ENCODE measurements around the gene LRRC53. TPM values are rescaled to one million over a fixed set of nuclear protein-coding genes. Genes with fewer than 3 reads are reported as not detected.

The LRRC53 gene
- total and polyA plus RNA-seq, 2 experiments from 2014 or later: 0.09 to 0.16 TPM

DNA sequence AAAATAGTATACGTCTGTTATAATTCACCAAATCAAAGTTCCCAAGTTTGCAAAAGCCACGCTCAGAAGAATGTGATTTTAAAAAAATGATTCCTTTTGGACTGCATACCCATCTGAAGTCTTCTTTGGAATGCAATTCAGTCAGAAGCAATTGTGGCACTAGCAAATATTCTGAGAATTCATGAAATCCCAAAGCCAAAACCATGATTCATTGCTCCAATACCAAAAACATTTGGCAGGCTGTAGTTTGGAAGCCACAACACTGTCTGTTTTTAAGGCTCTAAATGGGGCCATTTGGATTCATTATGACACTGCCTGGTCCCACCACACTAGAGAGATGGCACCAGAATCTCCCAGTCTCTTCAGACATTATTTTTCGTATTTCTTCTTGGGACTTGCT, 21.8 kb upstream of the LRRC53 start:
- TF ChIP-seq, protein P1, sequence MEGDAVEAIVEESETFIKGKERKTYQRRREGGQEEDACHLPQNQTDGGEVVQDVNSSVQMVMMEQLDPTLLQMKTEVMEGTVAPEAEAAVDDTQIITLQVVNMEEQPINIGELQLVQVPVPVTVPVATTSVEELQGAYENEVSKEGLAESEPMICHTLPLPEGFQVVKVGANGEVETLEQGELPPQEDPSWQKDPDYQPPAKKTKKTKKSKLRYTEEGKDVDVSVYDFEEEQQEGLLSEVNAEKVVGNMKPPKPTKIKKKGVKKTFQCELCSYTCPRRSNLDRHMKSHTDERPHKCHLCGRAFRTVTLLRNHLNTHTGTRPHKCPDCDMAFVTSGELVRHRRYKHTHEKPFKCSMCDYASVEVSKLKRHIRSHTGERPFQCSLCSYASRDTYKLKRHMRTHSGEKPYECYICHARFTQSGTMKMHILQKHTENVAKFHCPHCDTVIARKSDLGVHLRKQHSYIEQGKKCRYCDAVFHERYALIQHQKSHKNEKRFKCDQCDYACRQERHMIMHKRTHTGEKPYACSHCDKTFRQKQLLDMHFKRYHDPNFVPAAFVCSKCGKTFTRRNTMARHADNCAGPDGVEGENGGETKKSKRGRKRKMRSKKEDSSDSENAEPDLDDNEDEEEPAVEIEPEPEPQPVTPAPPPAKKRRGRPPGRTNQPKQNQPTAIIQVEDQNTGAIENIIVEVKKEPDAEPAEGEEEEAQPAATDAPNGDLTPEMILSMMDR (IDR thresholded peaks at IDR 0.05; ENCODE audit: low read depth, low read length): no peak
- H3K27ac ChIP-seq: no peak overlapping the region
- H3K4me3 ChIP-seq: no peak overlapping the region
- DNase-seq (ENCODE audit: low read depth in 1 of 2, low spot score in 1 of 2): no peak
- H3K27me3 ChIP-seq: no peaks in the 10 kb centered on the region
- H3K9me3 ChIP-seq (ENCODE audit: low read depth): no peaks in the 10 kb centered on the region
- no peaks in the 10 kb centered on the region for H3K36me3 ChIP-seq
- H3K4me1 ChIP-seq (ENCODE audit: low read depth): no peaks in the 10 kb centered on the region

DNA sequence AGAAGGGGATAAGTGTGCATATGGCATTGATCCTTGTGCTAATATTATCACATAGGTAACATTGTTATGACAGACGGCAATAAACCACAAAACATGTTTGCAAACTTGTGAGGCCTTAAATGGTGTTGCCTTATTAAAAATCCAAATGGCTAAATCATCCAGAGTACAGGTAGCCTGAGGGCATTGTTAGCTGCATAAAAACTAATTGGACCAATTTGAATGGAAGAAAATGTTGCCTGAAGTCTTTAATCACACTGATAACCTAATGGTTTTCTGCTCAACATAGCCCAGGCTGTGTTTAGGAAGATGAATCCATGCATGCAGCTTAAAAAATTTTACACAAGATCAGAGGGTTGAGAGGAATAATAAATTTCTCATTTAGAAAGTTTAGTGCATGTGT, 19.4 kb upstream of the LRRC53 start:
- no peak for DNase-seq (ENCODE audit: low read depth in 1 of 2, low spot score in 1 of 2)
- no peak overlapping the region for H3K27ac ChIP-seq
- TF ChIP-seq, protein P1 (IDR thresholded peaks at IDR 0.05; ENCODE audit: low read depth, low read length): no peak
- no peaks in the 10 kb centered on the region for H3K4me1 ChIP-seq (ENCODE audit: low read depth)
- H3K4me3 ChIP-seq: no peak overlapping the region
- H3K9me3 ChIP-seq (ENCODE audit: low read depth): no peaks in the 10 kb centered on the region
- H3K27me3 ChIP-seq: no peaks in the 10 kb centered on the region
- H3K36me3 ChIP-seq: no peaks in the 10 kb centered on the region

DNA sequence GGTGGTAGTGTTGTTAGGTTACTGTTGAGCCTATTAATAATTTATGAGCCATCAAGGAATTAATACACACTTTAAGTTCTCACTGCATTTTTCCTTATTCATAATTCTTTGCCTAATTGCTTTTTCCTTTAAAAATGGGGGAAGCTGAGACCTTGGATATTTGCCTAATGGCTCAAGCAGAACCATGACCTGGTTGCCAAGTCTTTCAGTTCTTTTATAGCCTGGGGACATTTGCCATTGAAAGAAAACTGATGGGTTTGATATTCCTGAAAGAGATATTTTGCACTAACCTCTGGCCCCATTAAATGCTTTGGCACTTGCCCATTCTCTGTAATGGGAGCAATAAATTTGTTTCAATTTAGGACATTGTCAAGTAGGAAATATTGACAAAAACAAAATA, 18.5 kb upstream of the LRRC53 start:
- Histone ChIP-seq H3K27ac (no peak overlapping the region), H3K36me3 (no peaks in the 10 kb centered on the region), H3K9me3 (ENCODE audit: low read depth) (no peaks in the 10 kb centered on the region), H3K27me3 (no peaks in the 10 kb centered on the region), H3K4me3 (no peak overlapping the region), H3K4me1 (ENCODE audit: low read depth) (no peaks in the 10 kb centered on the region)
- TF ChIP-seq, protein P1 (IDR thresholded peaks at IDR 0.05; ENCODE audit: low read depth, low read length): no peak
- DNase-seq (ENCODE audit: low read depth in 1 of 2, low spot score in 1 of 2): no peak

DNA sequence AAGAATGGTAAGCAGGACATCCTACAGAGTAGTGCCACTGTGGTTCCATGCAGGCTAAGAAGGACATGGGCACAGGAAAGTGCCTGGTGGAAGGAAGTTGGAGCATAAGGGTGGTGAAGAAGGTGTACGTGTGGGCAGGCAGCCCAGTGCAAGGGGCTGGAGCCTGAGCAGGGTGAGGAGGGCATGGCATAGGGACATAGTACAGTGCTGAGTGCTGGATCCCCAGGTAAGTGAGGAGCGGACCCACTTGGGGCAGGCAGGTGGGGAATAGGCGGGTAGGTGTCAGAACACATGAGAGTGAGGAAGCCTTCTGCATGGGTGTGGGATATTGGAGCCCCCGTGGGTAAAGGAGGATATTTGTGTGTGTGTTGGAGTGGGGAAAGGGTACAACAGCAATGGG, 15.7 kb upstream of the LRRC53 start:
- no peaks in the 10 kb centered on the region for H3K4me1 ChIP-seq (ENCODE audit: low read depth)
- no peaks in the 10 kb centered on the region for H3K9me3 ChIP-seq (ENCODE audit: low read depth)
- no peaks in the 10 kb centered on the region for H3K36me3 ChIP-seq
- no peak overlapping the region for H3K4me3 ChIP-seq
- no peak for DNase-seq (ENCODE audit: low read depth in 1 of 2, low spot score in 1 of 2)
- H3K27ac ChIP-seq: no peak overlapping the region
- H3K27me3 ChIP-seq: no peaks in the 10 kb centered on the region
- TF ChIP-seq, protein P1 (IDR thresholded peaks at IDR 0.05; ENCODE audit: low read depth, low read length): no peak

DNA sequence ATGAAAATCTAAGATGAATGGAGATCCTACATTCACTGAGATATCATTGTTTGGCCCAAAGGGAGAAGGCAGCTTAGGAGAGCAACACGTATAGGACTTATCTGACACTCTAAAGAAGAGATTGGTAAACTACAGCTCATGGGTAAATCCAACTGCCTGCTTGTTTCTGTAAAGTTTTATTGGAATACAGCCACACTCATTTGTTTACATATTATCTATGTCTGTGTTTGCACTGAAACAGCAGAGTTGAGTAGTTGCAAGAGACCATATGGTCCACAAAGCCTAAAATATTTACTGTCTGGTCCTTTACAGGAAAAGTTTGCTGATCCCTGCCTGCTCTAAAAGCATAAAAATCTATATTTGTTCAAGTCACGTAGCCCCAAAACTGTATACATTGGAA, 14.3 kb upstream of the LRRC53 start:
- no peaks in the 10 kb centered on the region for H3K36me3 ChIP-seq
- TF ChIP-seq, protein P1 (IDR thresholded peaks at IDR 0.05; ENCODE audit: low read depth, low read length): no peak
- H3K27me3 ChIP-seq: no peaks in the 10 kb centered on the region
- H3K4me1 ChIP-seq (ENCODE audit: low read depth): no peaks in the 10 kb centered on the region
- no peak overlapping the region for H3K27ac ChIP-seq
- H3K4me3 ChIP-seq: no peak overlapping the region
- H3K9me3 ChIP-seq (ENCODE audit: low read depth): no peaks in the 10 kb centered on the region
- DNase-seq (ENCODE audit: low read depth in 1 of 2, low spot score in 1 of 2): no peak

Data from cardiac muscle cell (in vitro differentiated cells and primary cell).